Caco-2 (cell line): ENCODE measurements around the gene MED20. TPM values are rescaled to one million over a fixed set of nuclear protein-coding genes. Genes with fewer than 3 reads are reported as not detected.

Experiments used
- BruUV-seq: library from RNA; stranded (reverse); fragments of 400-500 nt; replicated peaks from 2 replicates; lab custom pipeline; 2021; lab: Mats Ljungman, UMichigan
- CTCF ChIA-PET: fragments of 300-600 bp; sonication (Branson Sonifier 250); formaldehyde crosslinking; loops from one replicate; lab custom pipeline; 2022; ENCODE audit warnings: antibody characterized with exemption; lab: Charles Lee
- POLR2A ChIA-PET: fragments of 300-600 bp; sonication (Branson Sonifier 250); formaldehyde crosslinking; loops from one replicate; lab custom pipeline; 2022; ENCODE audit warnings: antibody characterized with exemption; lab: Charles Lee
- DNase-seq, 2 experiments: peaks; one replicate each; pipeline versions ENCODE4 v3.0.0 to v3.0.0-alpha.2; 2020 to 2022
- H3K27me3 ChIP-seq: replicated peaks from 2 replicates; pipeline ENCODE4 v1.6.0; 2011; ENCODE audit warnings: low read length; ENCODE audit not compliant: control insufficient read depth, insufficient read depth
- H3K36me3 ChIP-seq: 2 replicates; pipeline ENCODE4 v1.5.1; 2011; ENCODE audit warnings: low read length; ENCODE audit not compliant: control insufficient read depth, insufficient read depth
- H3K4me1 ChIP-seq: fragments of 250-450 bp; sonication (Bioruptor Pico); 2 replicates; pipeline ENCODE4 v1.5.1; 2020; ENCODE audit warnings: mild to moderate bottlenecking
- H3K4me3 ChIP-seq: 2 replicates; pipeline ENCODE4 v1.5.1; 2011; ENCODE audit warnings: low read depth, mild to moderate bottlenecking, control low read depth, low read length
- H3K9me3 ChIP-seq: fragments of 250-450 bp; sonication (Bioruptor Pico); 2 replicates; pipeline ENCODE4 v1.5.1; 2020; ENCODE audit warnings: mild to moderate bottlenecking, moderate library complexity
- H3K27ac Mint-ChIP-seq: one replicate; pipeline ENCODE4 v1.8.0; 2022; ENCODE audit warnings: mixed read lengths; ENCODE audit not compliant: unreplicated experiment
- H3K27me3 Mint-ChIP-seq: one replicate; pipeline ENCODE4 v1.8.0; 2022; ENCODE audit warnings: mixed read lengths; ENCODE audit not compliant: insufficient read depth, unreplicated experiment
- H3K36me3 Mint-ChIP-seq: one replicate; pipeline ENCODE4 v1.8.0; 2022; ENCODE audit warnings: mild to moderate bottlenecking, mixed read lengths; ENCODE audit not compliant: insufficient read depth, unreplicated experiment
- H3K4me1 Mint-ChIP-seq: one replicate; pipeline ENCODE4 v1.8.0; 2022; ENCODE audit warnings: low read depth, mixed read lengths; ENCODE audit not compliant: unreplicated experiment
- H3K4me3 Mint-ChIP-seq: one replicate; pipeline ENCODE4 v1.8.0; 2022; ENCODE audit warnings: mild to moderate bottlenecking, moderate library complexity, mixed read lengths; ENCODE audit not compliant: unreplicated experiment
- H3K9me3 Mint-ChIP-seq: one replicate; pipeline ENCODE4 v1.8.0; 2022; ENCODE audit warnings: mixed read lengths; ENCODE audit not compliant: unreplicated experiment
- CTCF ChIP-seq, 2 experiments: fragments of 200-600 bp in 1 of 2; IDR thresholded peaks; 1 replicate in 1 of 2; 2 replicates in 1 of 2; pipeline versions ENCODE4 v1.5.1 to v1.8.0; 2011 to 2022; ENCODE audit warnings: antibody characterized with exemption in 1 of 2, control low read depth in 1 of 2, inconsistent platforms in 1 of 2, low read depth in 1 of 2, low read length in 1 of 2, mild to moderate bottlenecking in 1 of 2, moderate library complexity in 1 of 2; ENCODE audit not compliant: insufficient read depth in 1 of 2, severe bottlenecking in 1 of 2, unreplicated experiment in 1 of 2
- intact Hi-C: fragments of 100-400 bp; cut with micrococcal nuclease; formaldehyde crosslinking; loops from one replicate; pipeline ENCODE4 v1.10.0; 2022; ENCODE audit not compliant: unreplicated experiment
- total RNA-seq: library from RNA; stranded (reverse); gene quantifications from 2 replicates; pipeline ENCODE4 v1.2.3, GENCODE V29; 2022

MED20 gene
- total RNA-seq, 1 experiment from 2014 or later: 43.7 TPM

DNA sequence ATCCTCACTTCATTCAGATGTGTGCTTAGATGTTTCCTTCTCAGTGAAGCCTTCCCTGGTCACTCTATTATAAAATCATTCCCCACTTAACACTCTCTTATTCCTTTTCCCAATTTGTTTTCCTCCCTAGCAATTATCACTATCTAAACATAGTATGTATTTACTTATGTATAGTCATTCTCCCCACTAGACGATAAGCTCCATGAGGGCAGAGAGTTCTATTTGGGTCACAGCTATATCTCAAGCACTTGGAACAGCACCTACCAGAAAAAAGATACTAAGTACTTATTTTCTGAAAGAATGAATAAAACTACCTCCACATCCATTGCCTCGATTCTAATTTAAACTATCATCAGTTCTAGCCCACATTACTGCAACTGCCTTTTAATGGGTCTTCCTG lies 62.2 kb downstream of the MED20 start:
- H3K9me3 Mint-ChIP-seq: no peaks in the 10 kb centered on the region
- H3K4me3 ChIP-seq: no peak overlapping the region
- no peaks in the 10 kb centered on the region for H3K36me3 Mint-ChIP-seq
- no peaks in the 10 kb centered on the region for H3K36me3 ChIP-seq
- DNase-seq: no peak
- ChIA-PET POLR2A (no interaction called here), CTCF (no interaction called here)
- BruUV-seq: no TSS peak
- no peak for TF ChIP-seq CTCF (IDR thresholded peaks at IDR 0.05; ENCODE audit: insufficient read depth in 1 of 2, low read depth in 1 of 2, low read length in 1 of 2, severe bottlenecking in 1 of 2, unreplicated experiment in 1 of 2)
- intact Hi-C loops: no loop called here
- no peak overlapping the region for H3K27ac Mint-ChIP-seq
- no peaks in the 10 kb centered on the region for H3K4me1 Mint-ChIP-seq
- no peaks in the 10 kb centered on the region for H3K27me3 ChIP-seq
- no peaks in the 10 kb centered on the region for H3K9me3 ChIP-seq
- H3K4me3 Mint-ChIP-seq: no peak overlapping the region
- H3K27me3 Mint-ChIP-seq: no peaks in the 10 kb centered on the region
- no peaks in the 10 kb centered on the region for H3K4me1 ChIP-seq

Other genes with a start within 250 kb of the MED20 start
- 3.8 and 3.9 TPM in 2 replicates for gene TFEB, start 185.5 kb downstream of the MED20 start, total RNA-seq
- 8.9 and 12.2 TPM in 2 replicates for gene PGC, start 173.7 kb downstream of the MED20 start, total RNA-seq
- gene FRS3, start 141.2 kb downstream of the MED20 start, total RNA-seq: 4.1 and 4.3 TPM in 2 replicates
- 1.8 and 2.8 TPM in 2 replicates for gene PRICKLE4, start 140.4 kb downstream of the MED20 start, total RNA-seq
- 224 and 260 TPM in 2 replicates for gene TOMM6, start 133.4 kb downstream of the MED20 start, total RNA-seq
- gene USP49, start 25.8 kb downstream of the MED20 start, total RNA-seq: 17.9 and 18.5 TPM in 2 replicates
- 42.6 and 45.9 TPM in 2 replicates for gene BYSL, start 360 bp upstream of the MED20 start, total RNA-seq
- 24.7 and 26.9 TPM in 2 replicates for gene CCND3, start 20.7 kb upstream of the MED20 start, total RNA-seq
- 35.0 and 37.7 TPM in 2 replicates for gene TAF8, start 129.4 kb upstream of the MED20 start, total RNA-seq
- gene C6orf132, start 221.5 kb upstream of the MED20 start, total RNA-seq: 56.2 and 61.2 TPM in 2 replicates